Kidney epithelial cell (primary cell): Measurements from ENCODE around the gene CHRNG. TPM values are rescaled to one million over a fixed set of nuclear protein-coding genes. Genes with fewer than 3 reads are reported as not detected.
A peak's percentile ranks its signal among the peaks of the same experiment; 100 is the strongest.

Experiments used
- DNase-seq: peaks from one replicate; pipeline ENCODE4 v3.0.0-alpha.2; 2010; ENCODE audit warnings: low read depth
- H3K27me3 ChIP-seq: 2 replicates; pipeline ENCODE4 v1.6.0; 2011; ENCODE audit warnings: low read length; ENCODE audit not compliant: control insufficient read depth, insufficient read depth
- H3K36me3 ChIP-seq: 2 replicates; pipeline ENCODE4 v1.5.1; 2011; ENCODE audit warnings: low read length; ENCODE audit not compliant: control insufficient read depth, insufficient read depth
- H3K4me3 ChIP-seq: 2 replicates; pipeline ENCODE4 v1.5.1; 2011; ENCODE audit warnings: low read depth, mild to moderate bottlenecking, control low read depth, low read length
- CTCF ChIP-seq: IDR thresholded peaks from 2 replicates; pipeline ENCODE4 v1.5.1; 2011; ENCODE audit warnings: mild to moderate bottlenecking, moderate library complexity, low read length, control low read depth, inconsistent platforms; ENCODE audit not compliant: insufficient read depth, poor library complexity, severe bottlenecking
- total RNA-seq: library from RNA; depleted of rRNA; stranded (reverse); fragments of >200 nt; gene quantifications from 2 replicates; pipeline ENCODE4 v1.2.3, GENCODE V29; 2015

Gene CHRNG
- total RNA-seq, 1 donor from 2014 or later, result not detected

- TF ChIP-seq CTCF, result no peak
- no peak for DNase-seq
Measured at GRCh38 chr2:232547991-232548390, 8.5 kb downstream of the CHRNG start.

GRCh38 chr2:232549655-232550353, 10.3 kb downstream of the CHRNG start:
- DNase-seq, result no peak
- Histone ChIP-seq H3K4me3 (peak overlapping the region; percentile 80), H3K27me3 (no peaks in the 10 kb centered on the region), H3K36me3 (no peaks in the 10 kb centered on the region)
- TF ChIP-seq CTCF, result no peak

More at GRCh38 chr2:232547991-232548390, 8.5 kb downstream of the CHRNG start:
- no peaks in the 10 kb centered on the region for H3K36me3 ChIP-seq
- no peak overlapping the region for H3K4me3 ChIP-seq
- H3K27me3 ChIP-seq, result no peaks in the 10 kb centered on the region

- Histone ChIP-seq H3K27me3 (no peaks in the 10 kb centered on the region), H3K4me3 (peak within 1 kb of the TSS; percentile 80), H3K36me3 (no peaks in the 10 kb centered on the region)
- peak; percentile 15 for TF ChIP-seq CTCF
- peak; percentile 58 for DNase-seq
Measured at GRCh38 chr2:232550354-232551249, 11.1 kb downstream of the CHRNG start, which contains the start of the genes EIF4E2 and TIGD1. Gene EIF4E2, plus strand, starts transcription at chr2:232550689. Its CDS starts 36 bp downstream, at chr2:232550725. Gene TIGD1, minus strand, starts transcription at chr2:232550557. Its CDS starts 675 bp downstream, at chr2:232549882.

- H3K27me3 ChIP-seq, result no peaks in the 10 kb centered on the region
- DNase-seq, result no peak
- H3K4me3 ChIP-seq, result peak overlapping the region; percentile 80
- TF ChIP-seq CTCF, result no peak
- H3K36me3 ChIP-seq, result no peaks in the 10 kb centered on the region
Measured at GRCh38 chr2:232551250-232551638, 11.8 kb downstream of the CHRNG start.

GRCh38 chr2:232551776-232552175, 12.3 kb downstream of the CHRNG start:
- Histone ChIP-seq H3K36me3 (no peaks in the 10 kb centered on the region), H3K27me3 (no peaks in the 10 kb centered on the region), H3K4me3 (peak overlapping the region; percentile 80)
- no peak for TF ChIP-seq CTCF
- DNase-seq, result no peak
